ENCODE measurements around the gene RUFY1. TPM values are rescaled to one million over a fixed set of nuclear protein-coding genes. Genes with fewer than 3 reads are reported as not detected.
"Not testable (repeated sequence)": the region's sequence is repeated elsewhere in the genome, so short reads cannot be mapped to it uniquely, and the experiment has no call there.

The RUFY1 gene
- total RNA-seq, 4 donors from 2014 or later = 37.7 to 98.5 (median 52.7) TPM

- in situ Hi-C loops (cut with MboI; ENCODE audit: low pct_ligation_motif_present in 1 of 4, low pct_unique_long_range_greater_than_20kb in 1 of 4, low sequenced_read_pairs in 3 of 4) = no loop called here
Measured at GRCh38 chr5:179553875-179554274, 3.5 kb downstream of the RUFY1 start.

GRCh38 chr5:179554981-179555380 lies 4.6 kb downstream of the RUFY1 start:
- no peak for TF ChIP-seq POLR2A (IDR thresholded peaks at IDR 0.05)
- TF ChIP-seq, protein P1, sequence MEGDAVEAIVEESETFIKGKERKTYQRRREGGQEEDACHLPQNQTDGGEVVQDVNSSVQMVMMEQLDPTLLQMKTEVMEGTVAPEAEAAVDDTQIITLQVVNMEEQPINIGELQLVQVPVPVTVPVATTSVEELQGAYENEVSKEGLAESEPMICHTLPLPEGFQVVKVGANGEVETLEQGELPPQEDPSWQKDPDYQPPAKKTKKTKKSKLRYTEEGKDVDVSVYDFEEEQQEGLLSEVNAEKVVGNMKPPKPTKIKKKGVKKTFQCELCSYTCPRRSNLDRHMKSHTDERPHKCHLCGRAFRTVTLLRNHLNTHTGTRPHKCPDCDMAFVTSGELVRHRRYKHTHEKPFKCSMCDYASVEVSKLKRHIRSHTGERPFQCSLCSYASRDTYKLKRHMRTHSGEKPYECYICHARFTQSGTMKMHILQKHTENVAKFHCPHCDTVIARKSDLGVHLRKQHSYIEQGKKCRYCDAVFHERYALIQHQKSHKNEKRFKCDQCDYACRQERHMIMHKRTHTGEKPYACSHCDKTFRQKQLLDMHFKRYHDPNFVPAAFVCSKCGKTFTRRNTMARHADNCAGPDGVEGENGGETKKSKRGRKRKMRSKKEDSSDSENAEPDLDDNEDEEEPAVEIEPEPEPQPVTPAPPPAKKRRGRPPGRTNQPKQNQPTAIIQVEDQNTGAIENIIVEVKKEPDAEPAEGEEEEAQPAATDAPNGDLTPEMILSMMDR (IDR thresholded peaks at IDR 0.05) = no peak
- TF ChIP-seq EP300 (IDR thresholded peaks at IDR 0.05; ENCODE audit: low read depth) = no peak
- no peak for DNase-seq
- intact Hi-C loops (cut with DNase I; ENCODE audit: low total_unique reads) = no loop called here
- Histone ChIP-seq H3K27ac (no peak overlapping the region), H3K9me3 (no peaks in the 10 kb centered on the region), H3K27me3 (no peaks in the 10 kb centered on the region), H3K36me3 (no peaks in the 10 kb centered on the region), H3K4me1 (peaks cover 7 to 46% (median 23%) of the 10 kb centered on the region in 4 donors), H3K4me3 (no peak overlapping the region)
- WGBS, 2 donors (ENCODE audit: low coverage in 1 of 2) = 96% methylated on average over 3 to 6 of the region's 6 CpGs
- in situ Hi-C loops (cut with MboI; ENCODE audit: low pct_ligation_motif_present in 1 of 4, low pct_unique_long_range_greater_than_20kb in 1 of 4, low sequenced_read_pairs in 3 of 4) = no loop called here

More at GRCh38 chr5:179553875-179554274, 3.5 kb downstream of the RUFY1 start:
- no peaks in the 10 kb centered on the region for H3K36me3 ChIP-seq
- no peak overlapping the region for H3K4me3 ChIP-seq
- no peaks in the 10 kb centered on the region for H3K27me3 ChIP-seq
- DNase-seq = no peak
- 62 to 85% methylated on average over 3 to 7 of the region's 7 CpGs for WGBS, 2 donors (ENCODE audit: low coverage in 1 of 2)
- no peak for TF ChIP-seq POLR2AphosphoS5 (IDR thresholded peaks at IDR 0.05)
- no peak for TF ChIP-seq POLR2A (IDR thresholded peaks at IDR 0.05)
- TF ChIP-seq, protein P1 (IDR thresholded peaks at IDR 0.05) = no peak
- TF ChIP-seq EP300 (IDR thresholded peaks at IDR 0.05; ENCODE audit: low read depth) = no peak
- intact Hi-C loops (cut with DNase I; ENCODE audit: low total_unique reads) = no loop called here
- H3K9me3 ChIP-seq = no peaks in the 10 kb centered on the region
- peaks cover 5 to 53% (median 22%) of the 10 kb centered on the region in 4 donors for H3K4me1 ChIP-seq
- peak overlapping the region in 2 of 4 donors; percentile 7 to 19 for H3K27ac ChIP-seq

GRCh38 chr5:179558261-179558799 lies 8.0 kb downstream of the RUFY1 start:
- Histone ChIP-seq H3K4me3 (peak overlapping the region in 1 of 4 donors; percentile 51), H3K36me3 (peaks cover 0 to 15% (median 5%) of the 10 kb centered on the region in 4 donors), H3K27ac (peak overlapping the region; percentile 83 to 89 (median 88)), H3K4me1 (peaks cover 4 to 29% (median 18%) of the 10 kb centered on the region in 4 donors)
- H3K9me3 ChIP-seq; intact Hi-C loops (cut with DNase I; ENCODE audit: low total_unique reads); in situ Hi-C loops (cut with MboI; ENCODE audit: low pct_ligation_motif_present in 1 of 4, low pct_unique_long_range_greater_than_20kb in 1 of 4, low sequenced_read_pairs in 3 of 4); DNase-seq; H3K27me3 ChIP-seq: not testable (repeated sequence)
- WGBS, 2 donors (ENCODE audit: low coverage in 1 of 2) = 77 to 83% methylated on average over 14 to 15 of the region's 15 CpGs

- 0 to 5% methylated on average over 9 to 14 of the region's 14 CpGs for WGBS, 2 donors (ENCODE audit: low coverage in 1 of 2)
- peak; percentile 57 for DNase-seq
- H3K36me3 ChIP-seq = peaks cover 0 to 21% (median 7%) of the 10 kb centered on the region in 4 donors
- TF ChIP-seq POLR2AphosphoS5 (IDR thresholded peaks at IDR 0.05) (no peak), POLR2A (IDR thresholded peaks at IDR 0.05) (no peak), EP300 (IDR thresholded peaks at IDR 0.05; ENCODE audit: low read depth) (no peak)
- TF ChIP-seq, protein P1 (IDR thresholded peaks at IDR 0.05) = no peak
- peak overlapping the region; percentile 83 to 89 (median 88) for H3K27ac ChIP-seq
- in situ Hi-C loops (cut with MboI; ENCODE audit: low pct_ligation_motif_present in 1 of 4, low pct_unique_long_range_greater_than_20kb in 1 of 4, low sequenced_read_pairs in 3 of 4) (no loop called here), intact Hi-C loops (cut with DNase I; ENCODE audit: low total_unique reads) (no loop called here)
- H3K4me1 ChIP-seq = peaks cover 4 to 23% (median 17%) of the 10 kb centered on the region in 4 donors
- H3K27me3 ChIP-seq = no peaks in the 10 kb centered on the region
- H3K4me3 ChIP-seq = peak overlapping the region; percentile 21 to 51 (median 40)
- H3K9me3 ChIP-seq = no peaks in the 10 kb centered on the region
Measured at GRCh38 chr5:179558932-179559283, 8.6 kb downstream of the RUFY1 start.

All from transverse colon (tissue), 4 donors.